Keratinocyte (primary cell): ENCODE measurements around the gene BACE1-AS. TPM values are rescaled to one million over a fixed set of nuclear protein-coding genes. Genes with fewer than 3 reads are reported as not detected.

Experiments used
- DNase-seq: peaks from one replicate; pipeline ENCODE4 v3.0.0-alpha.2; 2011; ENCODE audit warnings: low read depth, missing footprints, low spot score
- FAIRE-seq: peaks from 2 replicates; lab custom pipeline; 2011; peaks lifted over from hg19 to GRCh38; lab: Jason Lieb, UNC
- H2AFZ ChIP-seq: 2 replicates; pipeline ENCODE4 v1.6.0; 2012; ENCODE audit warnings: low read length, control low read depth, inconsistent platforms; ENCODE audit not compliant: control insufficient read depth
- H3K27ac ChIP-seq: 2 replicates; pipeline ENCODE4 v1.5.1; 2011; ENCODE audit warnings: low read length; ENCODE audit not compliant: control insufficient read depth, insufficient read depth
- H3K27me3 ChIP-seq: 3 replicates; pipeline ENCODE4 v1.6.0; 2011; ENCODE audit warnings: low read length; ENCODE audit not compliant: control insufficient read depth, insufficient read depth; ENCODE audit errors: extremely low read depth
- H3K36me3 ChIP-seq, 2 experiments: 2 replicates in 1 of 2; 3 replicates in 1 of 2; pipeline ENCODE4 v1.5.1; 2011; ENCODE audit warnings: low read length in 2 of 2, mild to moderate bottlenecking in 1 of 2; ENCODE audit not compliant: control insufficient read depth in 2 of 2, insufficient read depth in 2 of 2; ENCODE audit errors: extremely low read depth in 1 of 2
- H3K4me1 ChIP-seq: 3 replicates; pipeline ENCODE4 v1.5.1; 2011; ENCODE audit warnings: low read length; ENCODE audit not compliant: control insufficient read depth, insufficient read depth; ENCODE audit errors: extremely low read depth
- H3K4me2 ChIP-seq: 3 replicates; pipeline ENCODE4 v1.6.0; 2011; ENCODE audit warnings: low read depth, low read length; ENCODE audit not compliant: control insufficient read depth, insufficient read depth; ENCODE audit errors: extremely low read depth
- H3K4me3 ChIP-seq, 3 experiments: fragments of 200-600 bp in 1 of 3; sonication (generic) in 1 of 3; 2 replicates in 2 of 3; 3 replicates in 1 of 3; pipeline ENCODE4 v1.5.1; 2011 to 2016; ENCODE audit warnings: low read length in 3 of 3, mild to moderate bottlenecking in 3 of 3, control low read depth in 2 of 3, inconsistent platforms in 1 of 3, low read depth in 1 of 3, mixed read lengths in 1 of 3, mixed run types in 1 of 3, moderate library complexity in 1 of 3; ENCODE audit not compliant: control insufficient read depth in 2 of 3, insufficient read depth in 2 of 3; ENCODE audit errors: extremely low read depth in 1 of 3
- H3K79me2 ChIP-seq: 2 replicates; pipeline ENCODE4 v1.6.0; 2012; ENCODE audit warnings: low read length; ENCODE audit not compliant: control insufficient read depth, insufficient read depth
- H3K9ac ChIP-seq: 3 replicates; pipeline ENCODE4 v1.6.0; 2011; ENCODE audit warnings: low read length; ENCODE audit not compliant: control insufficient read depth, insufficient read depth; ENCODE audit errors: extremely low read depth
- H3K9me1 ChIP-seq: 3 replicates; pipeline ENCODE4 v1.6.0; 2011; ENCODE audit warnings: low read length; ENCODE audit not compliant: control insufficient read depth, insufficient read depth; ENCODE audit errors: extremely low read depth
- H3K9me3 ChIP-seq: 2 replicates; pipeline ENCODE4 v1.5.1; 2012; ENCODE audit warnings: low read depth, low read length; ENCODE audit not compliant: control insufficient read depth
- H4K20me1 ChIP-seq: 3 replicates; pipeline ENCODE4 v1.6.0; 2011; ENCODE audit warnings: low read length; ENCODE audit not compliant: control insufficient read depth, insufficient read depth; ENCODE audit errors: extremely low read depth
- EZH2 ChIP-seq: IDR thresholded peaks from one replicate; pipeline ENCODE4 v1.6.1; 2012; ENCODE audit warnings: inconsistent platforms, mild to moderate bottlenecking, low read length, moderate library complexity
- dilution Hi-C: fragments of 300-500 bp; cut with MboI; formaldehyde crosslinking; loops from one replicate; pipeline ENCODE4 v1.7.0; 2020; ENCODE audit warnings: low sequenced_read_pairs; ENCODE audit not compliant: extremely low pct_ligation_motif_present
- polyA plus RNA-seq, 5 experiments: library from polyadenylated mRNA; depleted of rRNA in 3 of 5; stranded (reverse) in 3 of 5; stranded (forward) in 1 of 5; unstranded in 1 of 5; fragments of >200 nt; gene quantifications; 1 replicate in 1 of 5; 2 replicates in 3 of 5; 3 replicates in 1 of 5; pipeline versions ENCODE4 v1.2.1 to v1.2.3, GENCODE V29; 2011 to 2012; ENCODE audit warnings: missing spikeins in 2 of 5, low read depth in 1 of 5, low replicate concordance in 1 of 5
- TF ChIP-seq, protein P1 (sequence below), 3 experiments: IDR thresholded peaks in 1 of 3; conservative IDR thresholded peaks in 1 of 3; optimal IDR thresholded peaks in 1 of 3; 2 replicates in 2 of 3; 3 replicates in 1 of 3; pipeline versions ENCODE3 to v1.5.1; 2011; ENCODE audit warnings: low read length in 3 of 3, mild to moderate bottlenecking in 3 of 3, moderate library complexity in 2 of 3, control low read depth in 1 of 3, inconsistent platforms in 1 of 3; ENCODE audit not compliant: insufficient read depth in 2 of 3; ENCODE audit errors: extremely low read depth in 1 of 3

BACE1-AS gene
- polyA plus RNA-seq, 1 donor (not counting 4 experiments of a cell fraction or from before 2014, with no cell fraction given): 2.2 TPM

DNA sequence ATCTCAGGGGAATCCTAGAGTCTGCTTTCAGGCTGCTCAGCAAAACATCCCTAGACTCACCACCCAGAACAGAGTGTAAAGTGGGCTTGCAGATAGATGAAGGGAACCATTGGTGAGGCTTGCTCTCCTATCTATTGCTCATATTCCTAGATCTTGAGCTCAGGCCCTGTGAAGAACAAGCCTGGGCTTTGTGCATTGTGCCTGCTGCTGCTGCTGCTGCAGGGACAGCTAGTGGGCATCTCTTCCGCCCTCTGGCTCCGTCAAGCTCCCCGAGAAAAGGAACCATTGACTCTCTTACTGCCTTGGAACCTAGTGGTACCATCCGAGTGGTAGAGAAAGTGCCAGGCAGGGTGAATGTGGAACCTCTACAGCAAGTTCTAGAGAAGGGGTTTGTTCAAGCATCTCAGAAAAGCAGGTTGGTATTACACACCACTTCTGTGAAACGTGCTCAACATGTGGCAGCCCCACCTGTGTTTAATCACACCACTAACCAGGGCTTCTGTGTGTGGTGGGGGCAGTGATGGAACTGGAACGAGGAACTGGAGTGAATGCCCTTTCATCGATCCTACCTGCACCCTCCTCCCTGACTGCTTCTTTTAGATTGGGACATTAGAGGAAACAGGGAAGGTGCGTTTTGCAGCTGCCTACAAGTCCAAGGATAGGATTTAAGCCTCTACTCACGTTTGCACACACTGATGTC, 4.4 kb downstream of the BACE1-AS start:
- H3K9ac ChIP-seq: no peak overlapping the region
- H3K79me2 ChIP-seq: no peaks in the 10 kb centered on the region
- no peak overlapping the region for H3K27ac ChIP-seq
- DNase-seq (no peak), FAIRE-seq (no peak)
- dilution Hi-C loops: no loop called here
- no peak overlapping the region for H2AFZ ChIP-seq
- H3K4me3 ChIP-seq: no peak overlapping the region
- H3K9me1 ChIP-seq: no peaks in the 10 kb centered on the region
- no peaks in the 10 kb centered on the region for H4K20me1 ChIP-seq
- H3K4me1 ChIP-seq: no peaks in the 10 kb centered on the region
- no peaks in the 10 kb centered on the region for H3K27me3 ChIP-seq
- H3K36me3 ChIP-seq: peaks cover 6 to 8% of the 10 kb centered on the region in 2 experiments
- no peak overlapping the region for H3K4me2 ChIP-seq
- H3K9me3 ChIP-seq: no peaks in the 10 kb centered on the region
- TF ChIP-seq, protein P1, sequence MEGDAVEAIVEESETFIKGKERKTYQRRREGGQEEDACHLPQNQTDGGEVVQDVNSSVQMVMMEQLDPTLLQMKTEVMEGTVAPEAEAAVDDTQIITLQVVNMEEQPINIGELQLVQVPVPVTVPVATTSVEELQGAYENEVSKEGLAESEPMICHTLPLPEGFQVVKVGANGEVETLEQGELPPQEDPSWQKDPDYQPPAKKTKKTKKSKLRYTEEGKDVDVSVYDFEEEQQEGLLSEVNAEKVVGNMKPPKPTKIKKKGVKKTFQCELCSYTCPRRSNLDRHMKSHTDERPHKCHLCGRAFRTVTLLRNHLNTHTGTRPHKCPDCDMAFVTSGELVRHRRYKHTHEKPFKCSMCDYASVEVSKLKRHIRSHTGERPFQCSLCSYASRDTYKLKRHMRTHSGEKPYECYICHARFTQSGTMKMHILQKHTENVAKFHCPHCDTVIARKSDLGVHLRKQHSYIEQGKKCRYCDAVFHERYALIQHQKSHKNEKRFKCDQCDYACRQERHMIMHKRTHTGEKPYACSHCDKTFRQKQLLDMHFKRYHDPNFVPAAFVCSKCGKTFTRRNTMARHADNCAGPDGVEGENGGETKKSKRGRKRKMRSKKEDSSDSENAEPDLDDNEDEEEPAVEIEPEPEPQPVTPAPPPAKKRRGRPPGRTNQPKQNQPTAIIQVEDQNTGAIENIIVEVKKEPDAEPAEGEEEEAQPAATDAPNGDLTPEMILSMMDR (optimal IDR thresholded peaks at IDR 0.05 in 1 of 3, IDR thresholded peaks at IDR 0.05 in 1 of 3, conservative IDR thresholded peaks at IDR 0.05 in 1 of 3; ENCODE audit: extremely low read depth in 1 of 3, insufficient read depth in 2 of 3, low read length in 3 of 3): no peak
- TF ChIP-seq EZH2: no peak

DNA sequence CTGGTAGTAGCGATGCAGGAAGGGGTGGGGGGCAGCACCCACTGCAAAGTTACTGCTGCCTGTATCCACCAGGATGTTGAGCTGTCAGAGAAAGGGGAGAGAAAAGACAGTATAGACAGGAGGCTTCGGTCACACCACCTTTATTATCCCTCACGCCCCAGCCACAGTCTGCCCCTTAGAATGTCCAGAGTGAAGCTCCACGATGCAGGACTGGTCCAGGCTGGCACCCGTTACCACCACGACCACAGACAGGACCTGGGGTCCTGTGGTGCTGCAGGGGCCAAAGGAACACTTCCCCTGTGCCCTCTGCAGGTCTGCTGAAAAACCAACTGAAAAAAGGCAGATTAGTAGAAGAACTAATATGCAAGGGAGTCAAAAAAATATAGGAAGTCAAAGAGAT, 5.7 kb downstream of the BACE1-AS start:
- no peaks in the 10 kb centered on the region for H3K27me3 ChIP-seq
- no peak overlapping the region for H2AFZ ChIP-seq
- TF ChIP-seq, protein P1 (optimal IDR thresholded peaks at IDR 0.05 in 1 of 3, IDR thresholded peaks at IDR 0.05 in 1 of 3, conservative IDR thresholded peaks at IDR 0.05 in 1 of 3; ENCODE audit: extremely low read depth in 1 of 3, insufficient read depth in 2 of 3, low read length in 3 of 3): no peak
- no peak for TF ChIP-seq EZH2
- H3K9ac ChIP-seq: no peak overlapping the region
- H3K4me1 ChIP-seq: no peaks in the 10 kb centered on the region
- H3K4me2 ChIP-seq: no peak overlapping the region
- H3K9me1 ChIP-seq: no peaks in the 10 kb centered on the region
- no peak overlapping the region for H3K4me3 ChIP-seq
- no peaks in the 10 kb centered on the region for H4K20me1 ChIP-seq
- H3K9me3 ChIP-seq: no peaks in the 10 kb centered on the region
- FAIRE-seq (no peak), DNase-seq (no peak)
- H3K27ac ChIP-seq: no peak overlapping the region
- peaks cover 3 to 5% of the 10 kb centered on the region in 2 experiments for H3K36me3 ChIP-seq
- dilution Hi-C loops: no loop called here
- H3K79me2 ChIP-seq: no peaks in the 10 kb centered on the region
